ENCODE results near the gene PNPLA7. TPM values are rescaled to one million over a fixed set of nuclear protein-coding genes. Genes with fewer than 3 reads are reported as not detected.
"Not testable (repeated sequence)": the region's sequence is repeated elsewhere in the genome, so short reads cannot be mapped to it uniquely, and the experiment has no call there.

PNPLA7 gene
- total and polyA plus RNA-seq, 3 donors from 2014 or later, result 4.2 to 17.8 (median 10.9) TPM

- WGBS, 2 donors, result 95 to 99% methylated on average over 4 to 7 of the region's 7 CpGs
- intact Hi-C loops (cut with DNase I; ENCODE audit: low total_unique reads), result no loop called here
- Histone ChIP-seq H3K9me3 (no peaks in the 10 kb centered on the region), H3K27me3 (no peaks in the 10 kb centered on the region), H3K4me1 (no peaks in the 10 kb centered on the region), H3K4me3 (no peak overlapping the region), H3K27ac (no peak overlapping the region), H3K36me3 (ENCODE audit: low read depth, missing control alignments) (no peaks in the 10 kb centered on the region)
- no peak for TF ChIP-seq POLR2A (IDR thresholded peaks at IDR 0.05)
- TF ChIP-seq CTCF (IDR thresholded peaks at IDR 0.05), result no peak
- DNase-seq, result no peak
Observed at GRCh38 chr9:137467896-137468295, 82.3 kb downstream of the PNPLA7 start.

DNA sequence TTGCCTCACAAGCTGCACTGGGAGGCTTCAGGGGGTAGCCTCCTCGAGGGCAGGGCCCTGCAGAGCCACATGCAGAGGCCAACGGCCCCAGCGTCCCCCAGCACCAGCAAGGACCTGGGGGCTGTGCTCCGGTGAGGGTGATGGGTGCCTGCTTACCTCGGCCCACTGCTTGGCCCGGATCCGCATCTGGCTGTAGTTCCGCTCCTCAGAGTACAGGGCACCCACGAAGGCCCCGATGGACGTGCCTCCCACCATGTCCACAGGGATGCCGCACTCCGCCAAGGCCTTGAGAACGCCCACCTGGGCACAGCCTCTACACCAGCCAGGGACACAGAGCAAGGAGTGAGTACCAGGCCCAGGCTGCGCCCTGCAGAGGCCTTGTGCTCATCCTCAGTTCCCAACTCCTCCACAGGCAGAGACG lies 83.0 kb downstream of the PNPLA7 start:
- 83 to 89% methylated on average over 2 to 14 of the region's 16 CpGs for WGBS, 2 donors
- H3K4me3 ChIP-seq, result no peak overlapping the region
- intact Hi-C loops (cut with DNase I; ENCODE audit: low total_unique reads), result no loop called here
- H3K27ac ChIP-seq, result no peak overlapping the region
- no peaks in the 10 kb centered on the region for H3K4me1 ChIP-seq
- H3K9me3 ChIP-seq, result no peaks in the 10 kb centered on the region
- no peaks in the 10 kb centered on the region for H3K36me3 ChIP-seq (ENCODE audit: low read depth, missing control alignments)
- no peak for TF ChIP-seq POLR2A (IDR thresholded peaks at IDR 0.05)
- no peak for TF ChIP-seq CTCF (IDR thresholded peaks at IDR 0.05)
- no peaks in the 10 kb centered on the region for H3K27me3 ChIP-seq
- no peak for DNase-seq

DNA sequence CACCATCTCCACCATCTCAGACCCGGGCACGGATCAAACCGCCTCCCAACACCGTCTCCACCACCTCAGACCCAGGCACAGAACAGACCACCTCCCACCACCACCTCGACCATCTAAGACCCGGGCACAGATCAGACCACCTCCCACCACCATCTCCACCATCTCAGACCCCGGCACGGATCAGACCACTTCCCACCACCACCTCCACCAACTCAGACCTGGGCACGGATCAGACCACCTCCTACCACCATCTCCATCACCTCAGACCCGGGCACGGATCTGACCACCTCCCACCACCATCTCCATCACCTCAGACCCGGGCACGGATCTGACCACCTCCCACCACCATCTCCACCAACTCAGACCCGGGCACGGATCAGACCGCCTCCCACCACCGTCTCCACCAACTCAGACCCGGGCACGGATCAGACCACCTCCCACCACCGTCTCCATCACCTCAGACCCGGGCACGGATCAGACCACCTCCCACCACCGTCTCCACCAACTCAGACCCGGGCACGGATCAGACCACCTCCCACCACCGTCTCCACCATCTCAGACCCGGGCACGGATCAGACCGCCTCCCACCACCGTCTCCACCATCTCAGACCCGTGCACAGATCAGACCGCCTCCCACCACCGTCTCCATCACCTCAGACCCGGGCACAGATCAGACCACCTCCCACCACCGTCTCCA lies 83.7 kb downstream of the PNPLA7 start:
- 91 to 93% methylated on average over 35 of the region's 35 CpGs for WGBS, 2 donors
- H3K27me3 ChIP-seq; H3K36me3 ChIP-seq (ENCODE audit: low read depth, missing control alignments); DNase-seq; H3K27ac ChIP-seq; intact Hi-C loops (cut with DNase I; ENCODE audit: low total_unique reads); H3K9me3 ChIP-seq; H3K4me1 ChIP-seq; H3K4me3 ChIP-seq: not testable (repeated sequence)

- Histone ChIP-seq H3K36me3 (ENCODE audit: low read depth, missing control alignments) (no peaks in the 10 kb centered on the region), H3K9me3 (no peaks in the 10 kb centered on the region), H3K27me3 (no peaks in the 10 kb centered on the region), H3K4me1 (no peaks in the 10 kb centered on the region), H3K4me3 (no peak overlapping the region), H3K27ac (no peak overlapping the region)
- no peak for TF ChIP-seq POLR2A (IDR thresholded peaks at IDR 0.05)
- intact Hi-C loops (cut with DNase I; ENCODE audit: low total_unique reads), result no loop called here
- DNase-seq, result no peak
- 92% methylated on average over 19 to 23 of the region's 23 CpGs for WGBS, 2 donors
Observed at GRCh38 chr9:137465720-137466388, 84.3 kb downstream of the PNPLA7 start.

- H3K4me1 ChIP-seq, result peaks cover 2% of the 10 kb centered on the region
- H3K4me3 ChIP-seq, result no peak overlapping the region
- no peak for DNase-seq
- no peaks in the 10 kb centered on the region for H3K36me3 ChIP-seq (ENCODE audit: low read depth, missing control alignments)
- WGBS, 2 donors, result 94 to 96% methylated on average over 10 to 22 of the region's 23 CpGs
- no peaks in the 10 kb centered on the region for H3K9me3 ChIP-seq
- intact Hi-C loops (cut with DNase I; ENCODE audit: low total_unique reads), result no loop called here
- H3K27me3 ChIP-seq, result no peaks in the 10 kb centered on the region
- TF ChIP-seq POLR2A (IDR thresholded peaks at IDR 0.05) (no peak), CTCF (IDR thresholded peaks at IDR 0.05) (no peak)
- H3K27ac ChIP-seq, result no peak overlapping the region
Observed at GRCh38 chr9:137465000-137465719, 85.0 kb downstream of the PNPLA7 start.
